Measurements from ENCODE around the gene NLGN1.

GRCh38 chr3:174216019-174216418, 818.5 kb downstream of the NLGN1 start:
- TF ChIP-seq POLR2AphosphoS5 (IDR thresholded peaks at IDR 0.05) (no peak), RAD21 (conservative IDR thresholded peaks at IDR 0.05) (no peak), EZH2 (IDR thresholded peaks at IDR 0.05; ENCODE audit: borderline replicate concordance, insufficient read depth, low read length, poor library complexity, severe bottlenecking) (no peak), EP300 (conservative IDR thresholded peaks at IDR 0.05; ENCODE audit: poor library complexity, severe bottlenecking) (no peak), TAF1 (IDR thresholded peaks at IDR 0.05; ENCODE audit: low read depth) (no peak), SMC3 (conservative IDR thresholded peaks at IDR 0.05; ENCODE audit: poor library complexity) (no peak)
- TF ChIP-seq, protein P1, sequence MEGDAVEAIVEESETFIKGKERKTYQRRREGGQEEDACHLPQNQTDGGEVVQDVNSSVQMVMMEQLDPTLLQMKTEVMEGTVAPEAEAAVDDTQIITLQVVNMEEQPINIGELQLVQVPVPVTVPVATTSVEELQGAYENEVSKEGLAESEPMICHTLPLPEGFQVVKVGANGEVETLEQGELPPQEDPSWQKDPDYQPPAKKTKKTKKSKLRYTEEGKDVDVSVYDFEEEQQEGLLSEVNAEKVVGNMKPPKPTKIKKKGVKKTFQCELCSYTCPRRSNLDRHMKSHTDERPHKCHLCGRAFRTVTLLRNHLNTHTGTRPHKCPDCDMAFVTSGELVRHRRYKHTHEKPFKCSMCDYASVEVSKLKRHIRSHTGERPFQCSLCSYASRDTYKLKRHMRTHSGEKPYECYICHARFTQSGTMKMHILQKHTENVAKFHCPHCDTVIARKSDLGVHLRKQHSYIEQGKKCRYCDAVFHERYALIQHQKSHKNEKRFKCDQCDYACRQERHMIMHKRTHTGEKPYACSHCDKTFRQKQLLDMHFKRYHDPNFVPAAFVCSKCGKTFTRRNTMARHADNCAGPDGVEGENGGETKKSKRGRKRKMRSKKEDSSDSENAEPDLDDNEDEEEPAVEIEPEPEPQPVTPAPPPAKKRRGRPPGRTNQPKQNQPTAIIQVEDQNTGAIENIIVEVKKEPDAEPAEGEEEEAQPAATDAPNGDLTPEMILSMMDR (IDR thresholded peaks at IDR 0.05; ENCODE audit: poor library complexity, severe bottlenecking) = no peak
- TF ChIP-seq, protein P2, sequence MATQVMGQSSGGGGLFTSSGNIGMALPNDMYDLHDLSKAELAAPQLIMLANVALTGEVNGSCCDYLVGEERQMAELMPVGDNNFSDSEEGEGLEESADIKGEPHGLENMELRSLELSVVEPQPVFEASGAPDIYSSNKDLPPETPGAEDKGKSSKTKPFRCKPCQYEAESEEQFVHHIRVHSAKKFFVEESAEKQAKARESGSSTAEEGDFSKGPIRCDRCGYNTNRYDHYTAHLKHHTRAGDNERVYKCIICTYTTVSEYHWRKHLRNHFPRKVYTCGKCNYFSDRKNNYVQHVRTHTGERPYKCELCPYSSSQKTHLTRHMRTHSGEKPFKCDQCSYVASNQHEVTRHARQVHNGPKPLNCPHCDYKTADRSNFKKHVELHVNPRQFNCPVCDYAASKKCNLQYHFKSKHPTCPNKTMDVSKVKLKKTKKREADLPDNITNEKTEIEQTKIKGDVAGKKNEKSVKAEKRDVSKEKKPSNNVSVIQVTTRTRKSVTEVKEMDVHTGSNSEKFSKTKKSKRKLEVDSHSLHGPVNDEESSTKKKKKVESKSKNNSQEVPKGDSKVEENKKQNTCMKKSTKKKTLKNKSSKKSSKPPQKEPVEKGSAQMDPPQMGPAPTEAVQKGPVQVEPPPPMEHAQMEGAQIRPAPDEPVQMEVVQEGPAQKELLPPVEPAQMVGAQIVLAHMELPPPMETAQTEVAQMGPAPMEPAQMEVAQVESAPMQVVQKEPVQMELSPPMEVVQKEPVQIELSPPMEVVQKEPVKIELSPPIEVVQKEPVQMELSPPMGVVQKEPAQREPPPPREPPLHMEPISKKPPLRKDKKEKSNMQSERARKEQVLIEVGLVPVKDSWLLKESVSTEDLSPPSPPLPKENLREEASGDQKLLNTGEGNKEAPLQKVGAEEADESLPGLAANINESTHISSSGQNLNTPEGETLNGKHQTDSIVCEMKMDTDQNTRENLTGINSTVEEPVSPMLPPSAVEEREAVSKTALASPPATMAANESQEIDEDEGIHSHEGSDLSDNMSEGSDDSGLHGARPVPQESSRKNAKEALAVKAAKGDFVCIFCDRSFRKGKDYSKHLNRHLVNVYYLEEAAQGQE (IDR thresholded peaks at IDR 0.05; ENCODE audit: borderline replicate concordance) = no peak

Measured in neural cell (in vitro differentiated cells).